SKM-1 treated with dmso at 0.1 percent for 144 hours (cell line): ENCODE measurements around the gene MYO5B.

Experiments used
- DNase-seq: peaks from one replicate; lab custom pipeline; 2025; ENCODE audit not compliant: unreplicated experiment; lab: John Stamatoyannopoulos, UW

MYO5B gene

DNA sequence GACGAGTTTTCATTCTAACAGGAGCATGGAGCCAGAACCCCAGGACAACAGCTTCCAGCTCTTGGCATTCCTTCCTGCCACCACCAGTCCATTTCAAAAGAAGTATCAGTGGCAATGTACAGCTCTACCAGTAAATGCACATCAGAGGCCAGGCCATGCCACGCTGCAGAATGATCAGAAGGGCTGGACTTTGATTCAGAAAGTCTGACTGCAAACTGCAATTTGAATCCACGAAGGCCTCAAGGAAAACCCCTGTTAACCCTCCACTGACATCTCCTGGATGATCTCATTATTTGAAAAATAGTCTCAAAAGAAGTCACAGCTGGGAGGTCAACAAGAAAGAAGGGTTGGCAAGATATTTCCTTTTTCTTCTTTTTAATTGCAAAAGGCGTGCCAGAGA lies 119.2 kb downstream of the MYO5B start:
- no peak for DNase-seq

DNA sequence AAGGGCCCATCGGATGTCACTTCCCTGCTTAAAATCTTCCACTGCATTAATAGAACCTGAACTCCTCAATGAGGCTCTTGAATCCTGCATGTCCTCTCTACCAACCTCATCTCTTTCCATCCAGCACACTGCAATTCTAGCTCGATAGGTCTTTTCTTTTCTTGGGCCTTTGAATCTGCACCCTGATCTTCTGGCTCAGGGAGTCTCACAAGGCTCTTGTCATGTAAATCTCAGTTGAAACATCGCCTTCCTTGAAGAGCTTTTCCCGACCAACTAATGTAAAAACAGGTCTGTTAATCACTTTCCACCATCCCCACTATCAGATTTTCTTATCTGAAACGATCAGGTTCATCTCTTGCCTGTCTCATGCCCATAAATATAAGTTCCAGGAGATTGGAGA lies 120.5 kb downstream of the MYO5B start:
- DNase-seq = no peak

- no peak for DNase-seq
Observed at GRCh38 chr18:50073319-50073718, 121.6 kb downstream of the MYO5B start.

DNA sequence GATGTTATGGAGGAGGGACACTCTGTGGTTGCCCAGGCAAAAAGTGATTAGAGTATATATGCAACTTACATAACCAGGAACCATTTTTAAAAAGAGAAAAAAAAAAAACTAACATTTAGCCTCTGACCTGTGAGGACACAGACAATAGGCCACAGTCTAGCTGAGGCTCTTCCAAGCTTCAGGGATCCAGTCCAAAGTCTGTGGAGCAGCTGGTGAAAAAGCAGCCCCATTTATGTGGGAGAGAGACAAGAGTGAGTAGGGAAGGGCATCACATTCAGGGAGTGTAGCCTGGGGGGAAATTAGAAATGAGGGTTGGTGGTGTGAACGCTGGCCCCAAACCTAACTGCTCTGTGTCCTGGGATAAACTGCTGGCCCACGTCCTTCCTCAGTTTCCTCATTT lies 122.8 kb downstream of the MYO5B start:
- DNase-seq = no peak

DNA sequence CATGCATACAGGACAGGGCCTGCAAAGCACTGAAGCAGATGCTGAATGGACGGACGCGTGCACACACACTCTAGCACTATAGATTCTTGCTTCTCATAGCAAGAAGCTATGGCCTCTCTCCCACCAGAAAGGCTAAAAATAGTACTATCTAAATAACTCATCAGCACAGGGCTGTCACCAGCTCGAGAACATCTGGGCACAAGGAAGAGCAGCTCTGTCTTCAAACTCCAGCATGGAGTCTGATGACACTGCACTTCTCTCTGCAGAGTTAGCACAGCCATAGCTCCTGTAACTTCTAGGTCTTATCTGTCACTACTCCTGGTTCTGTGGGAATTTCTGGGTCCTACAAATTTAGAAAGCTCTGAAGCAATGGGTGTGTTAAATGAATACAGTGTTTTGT lies 123.5 kb downstream of the MYO5B start:
- DNase-seq = no peak

DNA sequence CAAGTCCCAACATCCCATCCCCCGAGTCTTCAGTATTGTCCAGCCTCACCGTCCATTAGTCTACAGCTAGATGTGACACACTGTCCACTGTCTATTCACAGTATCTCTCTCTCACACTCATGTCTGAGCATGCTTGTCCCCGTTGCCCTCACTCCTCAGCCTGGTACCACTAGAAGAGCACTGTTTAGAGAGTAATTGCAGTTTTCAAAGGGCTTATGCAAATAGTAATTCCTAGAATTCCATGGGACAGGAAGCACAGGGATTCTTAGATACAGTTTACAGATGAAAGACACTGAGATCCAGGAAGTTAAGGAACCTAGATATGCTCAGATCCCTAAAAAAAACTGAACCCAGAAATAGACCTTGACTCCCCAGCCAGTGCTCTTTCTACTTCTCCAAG lies 125.5 kb downstream of the MYO5B start:
- no peak for DNase-seq

DNA sequence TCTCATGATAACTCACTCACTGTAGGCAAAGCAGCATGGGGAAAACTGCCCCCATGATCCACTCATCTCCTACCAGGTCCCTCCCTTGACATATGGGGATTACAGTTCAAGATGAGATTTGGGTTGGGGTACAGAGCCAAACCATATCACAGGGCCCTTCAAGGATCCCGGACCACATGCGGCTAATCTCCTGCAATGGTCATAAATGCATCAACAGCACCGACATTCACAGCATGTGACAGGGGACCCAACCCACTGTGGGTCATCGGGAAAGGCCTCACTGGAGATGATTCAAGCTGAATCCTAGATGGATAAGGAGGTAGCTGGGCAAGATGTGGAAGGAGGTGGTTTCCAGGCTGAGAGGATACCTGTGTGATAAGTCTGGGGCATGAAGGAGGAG lies 129.4 kb downstream of the MYO5B start:
- no peak for DNase-seq

DNA sequence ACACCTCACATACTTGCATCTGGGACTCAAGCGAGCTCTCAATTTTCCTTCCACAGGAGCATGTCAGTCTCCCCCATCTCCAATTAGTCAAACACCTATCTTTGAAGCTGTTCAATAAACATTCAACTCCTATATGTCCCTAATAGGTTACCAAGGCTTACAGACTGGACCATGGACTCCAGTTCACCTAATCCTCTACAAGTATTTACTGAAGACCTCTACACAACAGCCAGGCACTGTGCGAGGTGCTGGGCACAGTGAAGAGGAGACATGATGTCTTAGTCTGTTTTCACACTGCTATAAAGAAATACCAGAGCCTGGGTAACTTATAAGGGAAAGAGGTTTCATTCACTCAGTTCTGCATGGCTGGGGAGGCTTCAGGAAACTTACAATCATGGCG lies 129.9 kb downstream of the MYO5B start:
- DNase-seq = no peak

DNA sequence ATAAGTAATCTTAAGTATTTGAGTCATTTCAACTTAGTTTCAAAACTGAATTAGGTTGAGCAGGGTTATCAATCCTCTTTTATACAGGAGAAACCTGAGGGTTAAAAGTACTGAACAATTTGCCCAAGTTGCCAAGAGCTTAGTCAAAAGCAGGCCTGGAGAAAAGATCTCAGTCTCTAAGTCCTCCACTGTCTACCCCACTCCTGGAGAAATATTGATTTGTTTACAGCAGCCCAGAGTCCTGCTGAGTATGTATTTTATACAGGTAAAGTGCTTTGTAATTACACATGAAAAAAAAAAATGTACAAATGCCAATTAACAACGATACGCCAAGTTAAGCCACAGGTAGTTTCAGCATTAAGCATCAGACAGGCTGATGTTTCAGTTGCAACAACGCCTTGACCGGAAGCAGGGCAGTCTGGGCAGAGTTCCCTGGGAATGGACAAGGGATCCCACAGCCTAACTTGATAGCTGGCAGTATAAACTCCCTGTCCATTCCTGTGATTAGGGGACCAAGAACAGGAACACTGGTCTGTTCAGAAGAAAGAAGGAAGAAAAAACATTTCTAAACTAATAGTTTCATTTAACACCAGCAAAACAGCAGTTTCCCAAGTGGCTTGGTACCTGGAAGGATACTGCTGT lies 132.9 kb downstream of the MYO5B start:
- DNase-seq = no peak

DNA sequence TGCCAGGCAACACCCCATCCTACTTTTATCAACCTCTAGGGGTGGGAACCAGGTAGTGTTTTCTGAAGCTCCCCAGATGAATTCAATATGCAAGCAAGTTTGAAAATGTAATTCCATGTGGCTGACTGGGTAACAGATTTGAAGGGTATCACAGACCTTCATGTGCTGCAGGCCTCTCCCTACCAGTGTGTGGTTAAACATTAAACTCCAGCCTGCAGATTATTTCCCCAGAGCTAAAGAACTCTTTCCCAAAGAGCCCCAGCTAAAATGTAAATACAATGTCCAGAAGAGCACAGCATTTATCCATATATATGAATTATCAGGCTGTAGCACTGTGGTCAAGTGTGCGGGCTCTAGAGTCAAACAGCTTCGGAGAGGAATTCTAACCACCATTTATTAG lies 134.1 kb downstream of the MYO5B start:
- DNase-seq = no peak

DNA sequence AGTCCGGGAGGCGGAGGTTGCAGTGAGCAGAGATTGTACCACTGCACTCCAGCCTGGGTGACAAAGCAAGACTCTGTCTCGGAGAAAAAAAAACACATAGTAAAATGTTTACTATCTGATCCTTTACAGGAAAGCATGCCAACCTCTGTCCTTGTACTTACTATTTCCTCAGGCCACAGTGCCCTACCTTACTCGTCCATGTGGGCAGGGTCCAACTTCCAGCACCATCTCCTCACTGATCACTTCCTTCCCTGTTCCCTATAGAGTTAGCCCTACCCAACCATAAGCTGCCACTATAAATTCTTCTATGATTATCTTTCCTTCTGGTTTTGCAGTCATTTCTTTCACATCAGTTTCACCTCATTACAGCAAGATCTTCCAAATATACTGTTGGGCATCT lies 136.2 kb downstream of the MYO5B start:
- no peak for DNase-seq

DNA sequence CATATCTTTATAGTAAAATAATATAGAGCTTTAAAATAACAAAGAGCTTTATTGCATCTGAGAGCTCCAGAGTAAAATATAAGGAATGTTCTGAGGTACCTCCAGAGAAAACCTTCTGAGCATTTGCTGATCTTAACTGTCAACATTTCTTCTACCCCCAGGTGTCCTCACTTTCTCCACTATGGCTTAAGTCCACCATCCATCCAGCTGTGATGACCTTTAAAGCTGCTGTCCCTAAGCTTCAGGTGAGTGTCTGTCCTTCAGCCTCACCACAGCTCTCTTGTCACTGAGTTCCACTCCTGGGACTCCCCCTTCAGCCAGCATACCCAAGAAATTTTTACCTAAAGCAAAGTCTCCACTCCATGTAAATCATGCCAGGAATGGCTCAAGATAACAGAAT lies 137.9 kb downstream of the MYO5B start:
- no peak for DNase-seq

DNA sequence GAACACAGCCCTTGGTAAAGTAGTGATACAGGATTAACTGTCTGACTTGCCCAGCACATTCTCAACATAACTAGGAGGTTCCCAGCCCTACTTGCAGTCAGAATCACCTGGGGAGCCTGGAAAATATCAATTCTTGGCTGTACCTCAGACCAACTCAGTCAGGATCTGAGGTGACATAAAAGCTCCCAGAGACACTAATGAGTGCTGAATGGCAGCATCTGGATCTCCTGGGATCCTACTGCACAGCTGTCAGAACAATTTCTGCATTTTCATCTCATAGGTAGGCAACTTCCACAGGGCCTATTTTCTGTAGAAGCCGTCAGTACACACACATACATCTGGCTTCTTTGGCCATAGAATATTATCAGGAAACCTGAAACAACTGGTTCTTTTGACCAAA lies 138.8 kb downstream of the MYO5B start:
- DNase-seq = no peak

GRCh38 chr18:50055488-50055887 lies 139.5 kb downstream of the MYO5B start:
- DNase-seq = no peak

DNA sequence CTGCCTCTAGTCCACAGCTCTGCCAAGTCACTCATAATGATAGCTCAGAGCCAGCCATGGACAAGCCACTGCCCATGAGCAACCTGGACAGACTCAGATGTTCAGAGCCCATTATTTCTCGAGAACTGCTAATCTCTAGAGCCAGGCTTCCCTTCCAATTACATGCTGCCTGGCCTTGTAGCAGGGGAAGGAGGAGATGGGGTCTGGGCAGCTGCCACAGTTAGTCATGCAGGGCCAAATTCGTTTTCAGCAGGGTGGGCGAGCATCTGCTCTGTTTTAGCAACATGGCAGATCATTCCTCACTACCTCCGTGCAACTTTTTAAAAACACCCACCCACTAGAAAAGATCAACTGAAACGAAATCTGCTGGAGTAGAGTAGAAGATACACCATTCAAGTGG lies 141.8 kb downstream of the MYO5B start:
- DNase-seq = no peak

GRCh38 chr18:50051288-50051687 lies 143.7 kb downstream of the MYO5B start:
- DNase-seq = no peak

GRCh38 chr18:50045126-50045525 lies 149.8 kb downstream of the MYO5B start:
- no peak for DNase-seq

- no peak for DNase-seq
Observed at GRCh38 chr18:50044402-50044801, 150.5 kb downstream of the MYO5B start.

GRCh38 chr18:50042611-50043010 lies 152.3 kb downstream of the MYO5B start:
- DNase-seq = no peak

- no peak for DNase-seq
Observed at GRCh38 chr18:50039746-50040145, 155.2 kb downstream of the MYO5B start.

DNA sequence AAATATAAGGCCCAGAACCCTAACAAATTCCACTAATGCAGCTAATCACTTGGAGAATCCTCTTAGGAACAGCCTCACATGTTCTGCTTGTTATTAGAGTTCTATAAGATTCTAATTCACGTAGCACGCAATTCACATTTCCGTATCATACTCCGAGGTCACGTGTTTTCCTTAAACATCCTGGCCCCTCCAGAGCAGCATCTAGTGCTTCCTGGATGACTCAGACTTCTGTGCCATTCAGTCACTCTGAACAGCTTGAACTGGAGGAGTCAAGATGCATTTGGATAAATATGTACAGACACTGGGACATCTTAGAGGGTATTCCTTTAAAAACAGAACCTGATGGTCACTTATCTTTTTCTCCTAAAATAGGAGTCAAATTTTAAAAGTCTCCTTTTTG lies 156.5 kb downstream of the MYO5B start:
- DNase-seq = no peak

DNA sequence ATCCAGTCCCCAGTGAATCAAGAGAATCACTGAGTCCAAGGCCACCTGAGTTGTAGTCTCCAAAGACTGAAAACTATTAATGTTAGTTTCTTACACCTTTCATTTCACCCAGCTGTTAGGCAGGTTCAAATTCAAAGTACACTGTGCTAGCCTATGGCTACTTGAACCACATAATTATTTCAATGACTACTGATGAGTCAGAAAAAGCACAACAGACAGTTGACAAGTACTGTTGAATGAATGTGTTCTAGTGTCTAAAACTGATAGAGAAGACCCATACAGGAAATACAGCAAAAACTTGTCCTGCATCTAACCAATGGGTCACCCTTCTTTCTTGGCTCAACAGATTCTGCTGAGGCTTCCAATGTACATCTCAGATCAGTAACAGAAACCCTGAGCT lies 160.9 kb downstream of the MYO5B start:
- no peak for DNase-seq

GRCh38 chr18:50033004-50033403 lies 161.9 kb downstream of the MYO5B start:
- no peak for DNase-seq

GRCh38 chr18:50030146-50030545 lies 164.8 kb downstream of the MYO5B start:
- no peak for DNase-seq
